K562 (cell line): ENCODE measurements around the gene BTG2. TPM values are rescaled to one million over a fixed set of nuclear protein-coding genes. Genes with fewer than 3 reads are reported as not detected.

Source experiments
- ATAC-seq: fragments of 200-7000 bp; cut with Tn5 transposase; 3 replicates; pipeline ENCODE4 v1.9.1; 2020; ENCODE audit warnings: moderate library complexity
- BruUV-seq: library from RNA; stranded (reverse); fragments of 400-500 nt; replicated peaks from 2 replicates; lab custom pipeline; 2021; lab: Mats Ljungman, UMichigan
- CTCF ChIA-PET: fragments of 300-600 bp; formaldehyde crosslinking; extraction: SDS; loops from one replicate; lab custom pipeline; 2021; ENCODE audit warnings: low intra/inter-chr PET ratio; lab: Yijun Ruan, JAX
- POLR2A ChIA-PET: fragments of 300-600, 350-650 bp; sonication (Branson Sonifier 250); formaldehyde crosslinking; extraction: SDS; loops from one replicate; lab custom pipeline; 2021; ENCODE audit warnings: antibody characterized with exemption, inconsistent platforms; lab: Yijun Ruan, JAX
- DNase-seq, 4 experiments: peaks; one replicate each; pipeline versions ENCODE4 v3.0.0 to v3.0.0-alpha.2; 2011 to 2018; ENCODE audit warnings: low spot score in 3 of 4, mixed read lengths in 3 of 4; ENCODE audit errors: extremely low read depth in 1 of 4
- FAIRE-seq: peaks from 2 replicates; lab custom pipeline; 2011; peaks lifted over from hg19 to GRCh38; lab: Jason Lieb, UNC
- H2AFZ ChIP-seq: 2 replicates; pipeline ENCODE4 v1.6.0; 2011; ENCODE audit warnings: low read depth, low read length, control low read depth, inconsistent platforms
- H3K27ac ChIP-seq: fragments of 200-600 bp; 3 replicates; pipeline ENCODE4 v1.8.0; 2011; ENCODE audit warnings: low read depth, mild to moderate bottlenecking, control low read depth, inconsistent platforms, low read length, moderate library complexity, mixed read lengths; ENCODE audit errors: extremely low read depth
- H3K27me3 ChIP-seq, 2 experiments: fragments of 300-600 bp in 1 of 2; 2 replicates in 1 of 2; 3 replicates in 1 of 2; pipeline versions ENCODE4 v1.6.0 to v1.8.0; 2011; ENCODE audit warnings: inconsistent platforms in 2 of 2, low read length in 2 of 2, mild to moderate bottlenecking in 1 of 2, mixed read lengths in 1 of 2, moderate library complexity in 1 of 2; ENCODE audit not compliant: control insufficient read depth in 2 of 2, insufficient read depth in 2 of 2
- H3K36me3 ChIP-seq: fragments of 300-600 bp; 3 replicates; pipeline ENCODE4 v1.8.0; 2011; ENCODE audit warnings: mild to moderate bottlenecking, low read length, inconsistent platforms; ENCODE audit not compliant: control insufficient read depth, insufficient read depth
- H3K4me1 ChIP-seq, 2 experiments: fragments of 200-600 bp in 1 of 2; replicated peaks in 1 of 2; 2 replicates in 1 of 2; 3 replicates in 1 of 2; pipeline versions ENCODE4 v1.5.1 to v1.8.0; 2011; ENCODE audit warnings: inconsistent platforms in 2 of 2, low read length in 2 of 2, mild to moderate bottlenecking in 1 of 2, mixed read lengths in 1 of 2, moderate library complexity in 1 of 2; ENCODE audit not compliant: control insufficient read depth in 2 of 2, insufficient read depth in 2 of 2
- H3K4me2 ChIP-seq: 2 replicates; pipeline ENCODE4 v1.6.1; 2011; ENCODE audit warnings: low read length, control low read depth, inconsistent platforms, mixed read lengths; ENCODE audit not compliant: insufficient read depth
- H3K4me3 ChIP-seq: fragments of 200-600 bp; sonication (generic), shearing (Covaris generic); 2 replicates; pipeline ENCODE4 v1.5.1; 2016; ENCODE audit warnings: control low read depth, inconsistent platforms
- H3K79me2 ChIP-seq: fragments of 200-600 bp; 3 replicates; pipeline ENCODE4 v1.8.0; 2011; ENCODE audit warnings: low read length, inconsistent platforms; ENCODE audit not compliant: control insufficient read depth, insufficient read depth
- H3K9ac ChIP-seq, 2 experiments: 2 replicates each; pipeline versions ENCODE4 v1.6.0 to v1.6.1; 2011; ENCODE audit warnings: low read depth in 2 of 2, low read length in 2 of 2, control low read depth in 1 of 2, inconsistent platforms in 1 of 2, mild to moderate bottlenecking in 1 of 2, mixed read lengths in 1 of 2; ENCODE audit not compliant: insufficient read depth in 1 of 2
- H3K9me1 ChIP-seq: one replicate; pipeline ENCODE4 v1.6.0; 2011; ENCODE audit warnings: inconsistent platforms, mild to moderate bottlenecking, low read length, moderate library complexity; ENCODE audit not compliant: control insufficient read depth, insufficient read depth
- H3K9me3 ChIP-seq: replicated peaks from 2 replicates; pipeline ENCODE4 v1.5.1; 2011; ENCODE audit warnings: low read depth, low read length, inconsistent platforms; ENCODE audit not compliant: control insufficient read depth, insufficient read depth
- H4K20me1 ChIP-seq: replicated peaks from 2 replicates; pipeline ENCODE4 v1.6.1; 2011; ENCODE audit warnings: low read length, inconsistent platforms, mixed read lengths; ENCODE audit not compliant: control insufficient read depth, insufficient read depth
- CAMTA2 ChIP-seq: fragments of 250-450 bp; sonication (Bioruptor Pico); conservative IDR thresholded peaks from 2 replicates; pipeline ENCODE4 v1.5.1; 2022
- CHD4 ChIP-seq: fragments of 200-600 bp; sonication (generic); IDR thresholded peaks from 3 replicates; pipeline ENCODE4 v1.6.1; 2012; ENCODE audit warnings: low read depth, mild to moderate bottlenecking, mixed read lengths, low read length, inconsistent platforms; ENCODE audit not compliant: insufficient read depth, insufficient replicate concordance, poor library complexity, severe bottlenecking
- HMBOX1 ChIP-seq: sonication (generic); IDR thresholded peaks from 2 replicates; pipeline ENCODE4 v1.6.1; 2016
- KLF1 ChIP-seq: fragments of 450-650 bp; IDR thresholded peaks from 2 replicates; pipeline ENCODE4 v1.6.1; 2016; ENCODE audit warnings: missing genetic modification characterization, missing compliant biosample characterization
- RAD51 ChIP-seq: fragments of 450-650 bp; IDR thresholded peaks from 2 replicates; pipeline ENCODE4 v1.7.1; 2016; ENCODE audit warnings: low read depth, mild to moderate bottlenecking, borderline replicate concordance
- TCF3 ChIP-seq: sonication (generic); formaldehyde crosslinking; IDR thresholded peaks from 2 replicates; pipeline ENCODE4 v1.4.0; 2020; ENCODE audit warnings: mild to moderate bottlenecking, missing genetic modification reagents
- U2AF1 ChIP-seq: fragments of 200-400 bp; formaldehyde crosslinking; optimal IDR thresholded peaks from 2 replicates; pipeline ENCODE3; 2017; ENCODE audit warnings: mild to moderate bottlenecking, low read depth, low read length, moderate library complexity
- ZNF695 ChIP-seq: fragments of 450-650 bp; formaldehyde crosslinking; IDR thresholded peaks from 2 replicates; pipeline ENCODE4 v1.4.0; 2020; ENCODE audit warnings: mild to moderate bottlenecking, moderate library complexity
- WGBS: fragments of 100-300 bp; shearing (Covaris generic); methylation state at CpG from one replicate; pipeline ENCODE4 v1.1.6; 2016; ENCODE audit warnings: low coverage, mixed read lengths; ENCODE audit not compliant: insufficient coverage; ENCODE audit errors: missing lambda C conversion rate; 5-methylcytosine and 5-hydroxymethylcytosine counted together
- in situ Hi-C: fragments of 300-500 bp; cut with MboI; formaldehyde crosslinking; loops from 4 replicates; pipeline ENCODE4 v1.15.0; 2018; ENCODE audit warnings: inconsistent platforms, mixed read lengths
- intact Hi-C: fragments of 100-400 bp; cut with micrococcal nuclease; formaldehyde crosslinking; loops from 2 replicates; pipeline ENCODE4 v1.14.2; 2022
- polyA plus RNA-seq, 8 experiments: library from polyadenylated mRNA; depleted of rRNA in 4 of 8; stranded (reverse) in 5 of 8; unstranded in 3 of 8; fragments of >200 nt; fragmentation: Nextera tagmentation in 2 of 8; fragmentation: Illumina TruSeq in 1 of 8; extraction: Ambion mirVana in 2 of 8; extraction: Trizol in 1 of 8; gene quantifications; 2 replicates each; pipeline versions ENCODE4 v1.2.1 to v1.2.3, GENCODE V29; 2011 to 2014; ENCODE audit warnings: inconsistent platforms in 1 of 8, missing spikeins in 1 of 8
- total RNA-seq, 7 experiments: library from RNA; depleted of rRNA in 6 of 7; stranded (reverse); fragments of >200 nt in 6 of 7; fragmentation: Illumina TruSeq in 2 of 7; extraction: Trizol in 2 of 7; gene quantifications; 2 replicates each; pipeline versions ENCODE4 v1.2.1 to v1.2.3, GENCODE V29; 2011 to 2021; ENCODE audit warnings: low replicate concordance in 1 of 7
- TF ChIP-seq, protein P1 (sequence below), 2 experiments: fragments of 450-650 bp in 1 of 2; sonication (generic) in 1 of 2; formaldehyde crosslinking; conservative IDR thresholded peaks; 2 replicates each; pipeline versions ENCODE4 v1.4.0 to v1.8.1; 2020 to 2022; ENCODE audit warnings: mild to moderate bottlenecking in 1 of 2, missing genetic modification reagents in 1 of 2

BTG2 gene
- total and polyA plus RNA-seq, 9 of the 15 experiments (the other 6 are each of a cell fraction or from before 2014, with no cell fraction given): 2.3 to 41.9 (median 8.7) TPM

- Histone ChIP-seq H3K9me1 (peaks cover 8% of the 10 kb centered on the region), H3K36me3 (no peaks in the 10 kb centered on the region), H3K79me2 (no peaks in the 10 kb centered on the region), H2AFZ (no peak overlapping the region), H3K4me3 (no peak overlapping the region), H3K27ac (no peak overlapping the region), H3K4me2 (no peak overlapping the region), H3K9ac (no peak overlapping the region; a peak in 1 of 4 replicates), H3K9me3 (no peaks in the 10 kb centered on the region), H3K4me1 (peaks cover 42 to 43% of the 10 kb centered on the region in 2 experiments), H4K20me1 (no peaks in the 10 kb centered on the region), H3K27me3 (no peaks in the 10 kb centered on the region)
- FAIRE-seq: no peak
- TF ChIP-seq RAD51: no peak
- TF ChIP-seq CHD4: no peak
- no peak for TF ChIP-seq TCF3
- TF ChIP-seq, protein P1, sequence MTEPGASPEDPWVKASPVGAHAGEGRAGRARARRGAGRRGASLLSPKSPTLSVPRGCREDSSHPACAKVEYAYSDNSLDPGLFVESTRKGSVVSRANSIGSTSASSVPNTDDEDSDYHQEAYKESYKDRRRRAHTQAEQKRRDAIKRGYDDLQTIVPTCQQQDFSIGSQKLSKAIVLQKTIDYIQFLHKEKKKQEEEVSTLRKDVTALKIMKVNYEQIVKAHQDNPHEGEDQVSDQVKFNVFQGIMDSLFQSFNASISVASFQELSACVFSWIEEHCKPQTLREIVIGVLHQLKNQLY (CRISPR knock-in tag; conservative IDR thresholded peaks at IDR 0.05): no peak
- no peak for TF ChIP-seq ZNF695 (CRISPR knock-in tag)
- no peak for TF ChIP-seq U2AF1
- no peak for TF ChIP-seq KLF1
- no peak for TF ChIP-seq CAMTA2 (CRISPR knock-in tag)
- TF ChIP-seq HMBOX1: no peak
- ChIA-PET CTCF (no interaction called here), POLR2A (interaction anchor here (0.6 to 3.4 kb wide), 5 partner anchors 8 to 101 kb away, joined by 3 to 15 read pairs (median 3); no protein-coding TSS in a partner anchor)
- no TSS peak for BruUV-seq
- DNase-seq: no peak
- in situ Hi-C loops (no loop called here), intact Hi-C loops (no loop called here)
- 62% methylated on average over 4 of the region's 4 CpGs for WGBS
- ATAC-seq: no peak
These were observed 6.2 kb upstream of the BTG2 start for GRCh38 chr1:203299169-203299568.
